Smooth muscle cell (in vitro differentiated cells): ENCODE data around the gene NMUR1. TPM values are rescaled to one million over a fixed set of nuclear protein-coding genes. Genes with fewer than 3 reads are reported as not detected.

Experiments used
- DNase-seq: peaks from one replicate; lab custom pipeline; 2025; ENCODE audit not compliant: unreplicated experiment; lab: John Stamatoyannopoulos, UW
- H2AFZ ChIP-seq: fragments of 200-600 bp; sonication (generic); 2 replicates; pipeline ENCODE4 v1.6.0; 2016; ENCODE audit warnings: antibody characterized with exemption, low read depth, mild to moderate bottlenecking
- H3F3A ChIP-seq: fragments of 200-600 bp; sonication (generic); 2 replicates; pipeline ENCODE4 v1.6.0; 2017; ENCODE audit warnings: antibody characterized with exemption, low read depth
- H3K27ac ChIP-seq: fragments of 200-600 bp; sonication (generic); 2 replicates; pipeline ENCODE4 v1.5.1; 2016; ENCODE audit warnings: low read depth, mild to moderate bottlenecking
- H3K27me3 ChIP-seq: fragments of 200-600 bp; sonication (generic); 2 replicates; pipeline ENCODE4 v1.6.1; 2016; ENCODE audit warnings: low read depth, mild to moderate bottlenecking
- H3K36me3 ChIP-seq: fragments of 200-600 bp; sonication (generic); 2 replicates; pipeline ENCODE4 v1.5.1; 2016; ENCODE audit warnings: low read depth
- H3K4me1 ChIP-seq: fragments of 200-600 bp; sonication (generic); 2 replicates; pipeline ENCODE4 v1.5.1; 2016; ENCODE audit warnings: low read depth
- H3K4me2 ChIP-seq: fragments of 200-600 bp; sonication (generic); 2 replicates; pipeline ENCODE4 v1.6.0; 2016; ENCODE audit warnings: mild to moderate bottlenecking
- H3K4me3 ChIP-seq: fragments of 200-600 bp; sonication (generic); 2 replicates; pipeline ENCODE4 v1.5.1; 2016; ENCODE audit warnings: mild to moderate bottlenecking
- H3K79me2 ChIP-seq: fragments of 200-600 bp; sonication (generic); 2 replicates; pipeline ENCODE4 v1.6.0; 2016; ENCODE audit warnings: low read depth, mild to moderate bottlenecking
- H3K9ac ChIP-seq: fragments of 200-600 bp; sonication (generic); 2 replicates; pipeline ENCODE4 v1.6.0; 2016; ENCODE audit warnings: low read depth
- H3K9me3 ChIP-seq: fragments of 200-600 bp; sonication (generic); replicated peaks from 2 replicates; pipeline ENCODE4 v1.5.1; 2016; ENCODE audit warnings: low read depth
- H4K20me1 ChIP-seq: fragments of 200-600 bp; sonication (generic); 2 replicates; pipeline ENCODE4 v1.6.0; 2016; ENCODE audit warnings: low read depth
- CTCF ChIP-seq: fragments of 200-600 bp; sonication (generic); IDR thresholded peaks from 2 replicates; pipeline ENCODE4 v1.5.1; 2017; ENCODE audit warnings: borderline replicate concordance, mild to moderate bottlenecking, antibody characterized with exemption; ENCODE audit not compliant: insufficient read depth, poor library complexity, severe bottlenecking
- WGBS: methylation state at CpG from one replicate; pipeline ENCODE4 v1.1.7; 2016; ENCODE audit warnings: low lambda C conversion rate; 5-methylcytosine and 5-hydroxymethylcytosine counted together
- polyA plus RNA-seq: library from polyadenylated mRNA; unstranded; fragments of >200 nt; fragmentation: Nextera tagmentation; extraction: Ambion mirVana; gene quantifications from 2 replicates; pipeline ENCODE4 v1.2.1, GENCODE V29; 2016
- total RNA-seq: library from RNA; depleted of rRNA; stranded (reverse); fragments of >200 nt; gene quantifications from 2 replicates; pipeline ENCODE4 v1.2.3, GENCODE V29; 2014

The NMUR1 gene
- total and polyA plus RNA-seq, 2 experiments from 2014 or later, result not detected

GRCh38 chr2:231525248-231526163, 4.7 kb downstream of the NMUR1 start:
- H4K20me1 ChIP-seq, result no peaks in the 10 kb centered on the region
- 97% methylated on average over 24 of the region's 24 CpGs for WGBS
- H3K4me2 ChIP-seq, result no peak overlapping the region
- H3K9ac ChIP-seq, result no peak overlapping the region
- peaks cover 14% of the 10 kb centered on the region for H3K27me3 ChIP-seq
- no peak for TF ChIP-seq CTCF
- no peaks in the 10 kb centered on the region for H3K4me1 ChIP-seq
- H3K79me2 ChIP-seq, result no peaks in the 10 kb centered on the region
- no peak overlapping the region for H3K4me3 ChIP-seq
- H2AFZ ChIP-seq, result no peak overlapping the region
- no peaks in the 10 kb centered on the region for H3K36me3 ChIP-seq
- H3K9me3 ChIP-seq, result no peaks in the 10 kb centered on the region
- no peak overlapping the region for H3K27ac ChIP-seq
- no peaks in the 10 kb centered on the region for H3F3A ChIP-seq
- DNase-seq, result no peak

GRCh38 chr2:231524477-231525247, 5.6 kb downstream of the NMUR1 start:
- WGBS, result 92% methylated on average over 16 of the region's 16 CpGs
- no peak overlapping the region for H3K4me3 ChIP-seq
- no peaks in the 10 kb centered on the region for H3K79me2 ChIP-seq
- no peak overlapping the region for H3K27ac ChIP-seq
- DNase-seq, result no peak
- no peaks in the 10 kb centered on the region for H3K9me3 ChIP-seq
- no peak overlapping the region for H2AFZ ChIP-seq
- H4K20me1 ChIP-seq, result no peaks in the 10 kb centered on the region
- no peaks in the 10 kb centered on the region for H3K36me3 ChIP-seq
- no peak for TF ChIP-seq CTCF
- no peaks in the 10 kb centered on the region for H3F3A ChIP-seq
- peaks cover 6% of the 10 kb centered on the region for H3K27me3 ChIP-seq
- no peak overlapping the region for H3K4me2 ChIP-seq
- no peaks in the 10 kb centered on the region for H3K4me1 ChIP-seq
- H3K9ac ChIP-seq, result no peak overlapping the region

GRCh38 chr2:231523451-231524285, 6.6 kb downstream of the NMUR1 start:
- H3K4me1 ChIP-seq, result no peaks in the 10 kb centered on the region
- no peak for TF ChIP-seq CTCF
- H3F3A ChIP-seq, result no peaks in the 10 kb centered on the region
- H4K20me1 ChIP-seq, result no peaks in the 10 kb centered on the region
- H3K27me3 ChIP-seq, result no peaks in the 10 kb centered on the region
- DNase-seq, result no peak
- no peaks in the 10 kb centered on the region for H3K36me3 ChIP-seq
- no peak overlapping the region for H3K4me3 ChIP-seq
- no peak overlapping the region for H3K9ac ChIP-seq
- WGBS, result 87% methylated on average over 11 of the region's 11 CpGs
- no peak overlapping the region for H3K4me2 ChIP-seq
- no peak overlapping the region for H3K27ac ChIP-seq
- H3K79me2 ChIP-seq, result no peaks in the 10 kb centered on the region
- H3K9me3 ChIP-seq, result no peaks in the 10 kb centered on the region
- no peak overlapping the region for H2AFZ ChIP-seq
